HG03066 (cell line): ENCODE results near the gene PSMC1.
A peak's percentile ranks its signal among the peaks of the same experiment; 100 is the strongest.
"Not testable (repeated sequence)": the region's sequence is repeated elsewhere in the genome, so short reads cannot be mapped to it uniquely, and the experiment has no call there.

Source experiments
- ATAC-seq: cut with Tn5 transposase; IDR thresholded peaks from one replicate; pipeline ENCODE4 v1.9.1; 2021; ENCODE audit warnings: low read depth; ENCODE audit not compliant: unreplicated experiment

Gene PSMC1

GRCh38 chr14:90256354-90257131 lies at the start of gene PSMC1:
PSMC1 (plus strand) TSS chr14:90256553; CDS start chr14:90256598, 45 bp downstream.
- peak; percentile 94 for ATAC-seq

- ATAC-seq = no peak
These were observed 43.1 kb upstream of the PSMC1 start for GRCh38 chr14:90213099-90213748.

DNA sequence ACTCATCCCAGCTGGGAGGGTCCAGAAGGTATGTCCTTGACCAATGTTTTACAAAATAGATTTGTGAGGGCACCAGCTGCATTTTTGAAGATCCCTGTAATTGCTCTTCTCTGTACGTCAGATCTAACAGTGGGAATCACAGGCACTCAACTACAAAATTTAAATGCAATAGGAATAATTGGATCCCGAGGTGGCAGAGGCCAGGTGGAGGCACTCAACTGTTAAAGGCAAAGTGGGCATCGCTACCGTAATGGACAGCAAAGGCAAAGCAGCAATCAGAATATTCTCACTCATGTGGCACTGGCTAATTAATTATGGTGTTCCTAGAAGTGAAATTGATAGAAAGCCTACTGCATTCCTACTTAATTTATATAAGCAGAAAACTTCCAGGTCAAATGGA lies 27.9 kb upstream of the PSMC1 start:
- no peak for ATAC-seq

GRCh38 chr14:90229942-90230341 lies 26.4 kb upstream of the PSMC1 start:
- not testable (repeated sequence) for ATAC-seq

DNA sequence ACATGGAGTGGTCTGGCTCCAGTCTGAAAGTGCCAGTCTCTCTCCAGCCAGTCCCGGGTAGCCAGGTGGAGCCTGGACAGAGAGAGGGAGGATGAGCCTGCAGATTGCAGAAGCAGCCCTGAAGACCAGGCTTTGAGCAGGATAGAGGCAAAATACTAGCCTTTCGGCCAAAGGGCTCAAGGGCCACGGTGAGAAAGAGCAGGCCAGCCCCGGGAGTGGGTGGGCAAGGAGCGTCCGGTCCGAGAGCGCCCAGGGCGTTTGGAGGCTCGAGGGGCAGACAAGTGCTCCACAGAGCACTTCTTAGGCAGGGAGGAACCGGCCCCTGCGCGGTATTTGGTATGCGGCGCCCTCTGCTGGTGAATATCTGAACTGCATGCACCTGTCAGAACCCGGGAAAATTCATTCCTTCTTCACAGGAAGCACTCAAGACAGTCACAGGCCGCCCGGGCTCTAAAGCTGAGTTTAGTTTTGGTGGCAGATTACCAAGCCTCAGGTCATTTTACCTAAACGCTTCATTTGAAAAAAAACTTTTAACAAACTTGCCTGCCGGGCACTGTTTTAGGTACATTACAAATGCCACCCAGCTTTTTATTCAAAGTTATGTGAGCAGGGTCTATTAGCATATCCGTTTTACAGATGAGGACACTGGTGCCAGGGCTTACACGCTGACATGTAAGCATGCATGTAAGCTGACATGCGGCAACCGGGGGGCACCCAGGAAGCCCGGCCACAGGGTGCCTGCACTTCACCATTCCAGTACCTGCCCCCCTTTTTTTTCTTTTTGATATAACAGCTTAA lies 21.0 kb upstream of the PSMC1 start:
- ATAC-seq = peak; percentile 79

- ATAC-seq = no peak
These were observed 17.2 kb upstream of the PSMC1 start for GRCh38 chr14:90239139-90239538.

DNA sequence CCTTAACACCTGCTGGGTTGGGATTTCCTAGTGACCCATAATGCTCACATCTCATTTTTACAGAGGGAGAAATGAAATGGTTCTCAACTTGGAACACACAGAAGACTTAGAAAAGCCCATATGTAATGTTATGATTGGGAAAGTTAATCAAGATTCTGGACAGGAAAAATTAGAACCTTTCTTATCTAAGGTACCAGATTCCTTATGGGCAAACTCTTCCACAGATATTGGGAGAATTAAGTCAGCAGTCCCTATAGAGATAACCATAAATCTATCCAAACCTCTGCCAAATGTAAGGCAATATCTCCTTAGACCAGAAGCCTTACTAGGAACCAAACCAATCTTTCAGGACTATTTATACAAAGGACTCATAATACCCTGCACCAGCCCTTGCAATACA lies 13.9 kb upstream of the PSMC1 start:
- ATAC-seq = no peak

GRCh38 chr14:90246936-90247335 lies 9.4 kb upstream of the PSMC1 start:
- no peak for ATAC-seq

- ATAC-seq = not testable (repeated sequence)
These were observed 8.9 kb upstream of the PSMC1 start for GRCh38 chr14:90247441-90247840.

- no peak for ATAC-seq
These were observed 7.8 kb upstream of the PSMC1 start for GRCh38 chr14:90248594-90248993.

GRCh38 chr14:90253826-90254225 lies 2.5 kb upstream of the PSMC1 start:
- no peak for ATAC-seq

- ATAC-seq = no peak
These were observed 482 bp upstream of the PSMC1 start for GRCh38 chr14:90255871-90256270.

DNA sequence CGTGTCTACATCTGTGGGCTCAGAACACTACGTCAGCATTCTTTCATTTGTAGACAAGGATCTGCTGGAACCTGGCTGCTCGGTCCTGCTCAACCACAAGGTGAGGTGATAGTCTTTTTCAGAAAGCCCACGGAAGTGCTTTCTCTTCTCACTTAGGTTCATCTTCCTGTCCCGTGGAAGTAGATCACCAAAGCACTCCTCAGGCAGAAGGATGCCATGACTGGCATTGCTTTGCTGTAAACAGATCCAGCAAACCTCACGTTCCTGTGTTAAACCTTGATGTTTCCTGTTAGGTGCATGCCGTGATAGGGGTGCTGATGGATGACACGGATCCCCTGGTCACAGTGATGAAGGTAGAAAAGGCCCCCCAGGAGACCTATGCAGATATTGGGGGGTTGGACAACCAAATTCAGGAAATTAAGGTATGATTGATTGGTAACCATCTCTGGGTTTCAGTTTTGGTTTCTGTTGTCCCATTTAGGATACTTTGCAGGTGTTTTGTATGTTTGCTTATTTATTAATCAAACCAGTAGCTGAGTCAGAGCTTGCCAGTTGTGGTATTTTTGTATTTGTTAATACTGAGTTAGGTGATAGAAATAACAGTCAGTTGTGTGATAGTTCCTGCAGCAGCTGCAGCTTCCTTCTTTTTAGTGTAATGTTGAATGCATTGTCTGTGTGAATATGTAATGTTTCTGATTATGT lies 7.5 kb downstream of the PSMC1 start:
- peak; percentile 81 for ATAC-seq

DNA sequence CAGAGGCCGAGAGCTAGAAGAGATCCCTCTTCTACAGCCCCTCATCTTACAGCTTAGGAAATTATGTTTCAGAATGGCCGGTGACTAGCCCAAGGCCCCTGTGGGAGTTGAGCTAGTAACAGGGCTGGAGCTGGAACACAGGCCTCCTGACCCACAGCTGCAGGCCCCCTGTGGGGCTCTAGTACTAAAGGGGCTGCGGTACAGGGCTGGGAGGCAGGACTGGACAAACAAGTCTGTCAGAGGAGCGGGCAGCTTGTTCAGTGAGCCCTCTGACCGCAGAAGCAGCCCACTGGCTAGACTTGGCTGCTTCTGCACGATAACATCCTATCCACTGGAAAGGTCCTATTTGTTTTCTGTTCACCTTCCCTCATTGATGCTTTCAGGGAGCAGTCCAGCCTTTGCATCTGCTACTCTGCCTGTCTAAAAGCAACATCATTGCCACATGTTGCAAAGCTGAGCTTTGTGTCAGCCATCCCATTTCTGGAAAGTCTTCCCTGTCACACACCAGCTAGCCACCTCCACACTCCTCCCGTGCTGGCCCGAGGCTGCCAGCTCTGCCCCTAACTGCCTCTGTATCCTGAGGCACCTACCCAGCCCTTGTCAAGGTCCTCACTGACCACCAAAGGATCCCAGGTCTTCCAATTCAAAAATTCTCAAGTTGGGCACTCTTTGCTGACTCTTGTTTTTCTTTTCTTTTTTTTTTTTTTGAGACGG lies 10.2 kb downstream of the PSMC1 start:
- no peak for ATAC-seq

GRCh38 chr14:90268420-90268819 lies 12.1 kb downstream of the PSMC1 start:
- no peak for ATAC-seq

GRCh38 chr14:90272523-90272922 lies 16.2 kb downstream of the PSMC1 start:
- no peak for ATAC-seq

- ATAC-seq = no peak
These were observed 17.2 kb downstream of the PSMC1 start for GRCh38 chr14:90273532-90273931.

DNA sequence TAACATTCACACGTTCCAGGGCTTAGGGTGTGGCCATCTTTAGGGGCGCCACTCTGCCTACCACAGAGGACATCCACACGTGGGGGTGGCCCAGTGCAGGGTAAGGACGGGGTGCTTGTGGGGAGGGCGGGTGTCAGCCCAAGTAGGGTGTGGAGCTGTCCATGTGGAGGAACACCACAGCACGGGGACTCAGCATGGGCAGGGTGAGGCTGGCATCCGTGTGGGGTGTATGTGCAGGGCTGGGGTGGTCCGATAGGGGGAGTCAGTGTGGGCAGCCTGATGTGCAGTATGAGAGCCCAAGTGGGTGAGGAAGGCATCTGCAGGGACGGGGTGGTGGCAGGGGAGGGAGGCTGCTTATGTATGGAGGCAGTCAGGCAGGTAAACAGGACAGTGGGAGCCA lies 17.7 kb downstream of the PSMC1 start:
- no peak for ATAC-seq

DNA sequence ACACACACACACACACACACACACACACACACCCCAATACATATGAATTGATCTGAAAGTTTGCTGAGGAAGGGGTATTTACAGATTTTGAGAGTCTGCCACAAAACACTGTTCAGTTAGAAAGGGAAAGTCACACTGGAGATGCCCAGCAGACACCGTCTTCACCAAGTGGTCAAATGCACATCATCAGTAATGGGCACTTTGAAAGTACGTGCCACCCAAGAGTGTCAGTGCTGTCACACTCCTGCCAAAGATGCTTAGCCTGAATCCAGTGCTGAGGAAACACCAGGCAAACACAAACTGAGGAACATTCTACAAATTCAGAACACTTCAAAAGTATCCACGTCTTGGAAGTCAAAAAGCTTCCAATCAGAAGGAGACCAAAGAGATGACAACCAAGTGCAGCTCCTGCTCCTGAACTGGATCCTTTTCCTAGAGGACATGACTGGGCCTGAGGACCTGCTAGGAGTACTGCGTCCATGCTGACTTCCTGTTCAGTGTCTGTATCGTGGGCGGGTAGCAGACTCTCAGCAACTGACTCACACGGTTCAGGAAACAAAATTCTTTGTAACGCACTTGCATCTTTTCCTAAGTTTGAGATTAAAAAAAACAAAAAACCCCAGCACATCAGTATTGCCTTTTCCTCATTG lies 18.6 kb downstream of the PSMC1 start:
- no peak for ATAC-seq

GRCh38 chr14:90275458-90275814 lies 19.1 kb downstream of the PSMC1 start:
- ATAC-seq = no peak
